K562 (cell line): ENCODE measurements around the gene ENTREP3. TPM values are rescaled to one million over a fixed set of nuclear protein-coding genes. Genes with fewer than 3 reads are reported as not detected.

Experiments
- CTCF ChIP-seq, 3 experiments: IDR thresholded peaks in 2 of 3; conservative IDR thresholded peaks in 1 of 3; 2 replicates each; pipeline ENCODE4 v1.5.1; 2011 to 2012; ENCODE audit warnings: low read length in 3 of 3, mild to moderate bottlenecking in 3 of 3, control low read depth in 2 of 3, improper control_type of control experiment in 1 of 3, inconsistent platforms in 1 of 3, low read depth in 1 of 3, mixed read lengths in 1 of 3, moderate library complexity in 1 of 3; ENCODE audit not compliant: insufficient read depth in 2 of 3
- DDX20 ChIP-seq: fragments of 450-650 bp; IDR thresholded peaks from 2 replicates; pipeline ENCODE4 v1.6.1; 2016; ENCODE audit warnings: missing genetic modification characterization, low read depth, mild to moderate bottlenecking, missing compliant biosample characterization, moderate library complexity
- KLF10 ChIP-seq: fragments of 250-450 bp; sonication (Bioruptor Pico); IDR thresholded peaks from 2 replicates; pipeline ENCODE4 v1.6.1; 2021; ENCODE audit warnings: matching md5 sums
- RFX7 ChIP-seq: fragments of 250-450 bp; sonication (Bioruptor Pico); IDR thresholded peaks from 2 replicates; pipeline ENCODE4 v1.5.1; 2021; ENCODE audit warnings: mild to moderate bottlenecking
- RNF219 ChIP-seq: fragments of 250-450 bp; sonication (Bioruptor Pico); IDR thresholded peaks from 2 replicates; pipeline ENCODE4 v1.5.0; 2022; ENCODE audit warnings: mild to moderate bottlenecking
- STAT6 ChIP-seq: sonication (generic); formaldehyde crosslinking; IDR thresholded peaks from 2 replicates; pipeline ENCODE4 v1.8.1; 2023; ENCODE audit warnings: mild to moderate bottlenecking, missing genetic modification reagents
- TCF15 ChIP-seq: fragments of 250-450 bp; sonication (Bioruptor Pico); IDR thresholded peaks from 2 replicates; pipeline ENCODE4 v1.8.0; 2022; ENCODE audit warnings: moderate library complexity, mild to moderate bottlenecking, inconsistent platforms
- TRIM24 ChIP-seq, 2 experiments: fragments of 450-650 bp; IDR thresholded peaks; 2 replicates each; pipeline ENCODE4 v1.6.1; 2016
- ZBTB26 ChIP-seq: fragments of 450-650 bp; formaldehyde crosslinking; IDR thresholded peaks from 2 replicates; pipeline ENCODE4 v1.4.0; 2022; ENCODE audit warnings: missing genetic modification characterization
- ZHX1 ChIP-seq: fragments of 150-350 bp; conservative IDR thresholded peaks from 2 replicates; pipeline ENCODE4 v1.6.1; 2014; ENCODE audit warnings: low read length
- ZNF133 ChIP-seq: fragments of 250-450 bp; sonication (Bioruptor Pico); IDR thresholded peaks from 2 replicates; pipeline ENCODE4 v1.4.0; 2020; ENCODE audit warnings: mild to moderate bottlenecking
- ZNF316 ChIP-seq: fragments of 450-650 bp; IDR thresholded peaks from 2 replicates; pipeline ENCODE4 v1.6.1; 2016
- ZNF347 ChIP-seq: fragments of 450-650 bp; formaldehyde crosslinking; IDR thresholded peaks from 2 replicates; pipeline ENCODE4 v1.4.0; 2020; ENCODE audit warnings: low read depth, mild to moderate bottlenecking, moderate library complexity
- ZNF384 ChIP-seq: IDR thresholded peaks from 2 replicates; pipeline ENCODE4 v1.6.1; 2012; ENCODE audit warnings: low read depth, low read length, improper control_type of control experiment
- ZNF511 ChIP-seq: sonication (generic); formaldehyde crosslinking; IDR thresholded peaks from 2 replicates; pipeline ENCODE4 v1.8.0; 2022; ENCODE audit warnings: mild to moderate bottlenecking, missing genetic modification reagents
- ZSCAN32 ChIP-seq: fragments of 450-650 bp; formaldehyde crosslinking; IDR thresholded peaks from 2 replicates; pipeline ENCODE4 v1.4.0; 2020; ENCODE audit warnings: mild to moderate bottlenecking, moderate library complexity
- polyA plus RNA-seq, 8 experiments: library from polyadenylated mRNA; depleted of rRNA in 4 of 8; stranded (reverse) in 5 of 8; unstranded in 3 of 8; fragments of >200 nt; fragmentation: Nextera tagmentation in 2 of 8; fragmentation: Illumina TruSeq in 1 of 8; extraction: Ambion mirVana in 2 of 8; extraction: Trizol in 1 of 8; gene quantifications; 2 replicates each; pipeline versions ENCODE4 v1.2.1 to v1.2.3, GENCODE V29; 2011 to 2014; ENCODE audit warnings: inconsistent platforms in 1 of 8, missing spikeins in 1 of 8
- total RNA-seq, 7 experiments: library from RNA; depleted of rRNA in 6 of 7; stranded (reverse); fragments of >200 nt in 6 of 7; fragmentation: Illumina TruSeq in 2 of 7; extraction: Trizol in 2 of 7; gene quantifications; 2 replicates each; pipeline versions ENCODE4 v1.2.1 to v1.2.3, GENCODE V29; 2011 to 2021; ENCODE audit warnings: low replicate concordance in 1 of 7

ENTREP3 gene
- total and polyA plus RNA-seq, 9 of the 15 experiments (the other 6 are each of a cell fraction or from before 2014, with no cell fraction given), result 1.9 to 41.8 (median 5.9) TPM

- TF ChIP-seq STAT6 (CRISPR knock-in tag) (no peak), ZNF347 (no peak), TCF15 (CRISPR knock-in tag) (no peak), ZNF384 (no peak), ZNF316 (no peak), DDX20 (tag) (no peak), ZNF511 (CRISPR knock-in tag) (no peak), ZSCAN32 (CRISPR knock-in tag) (no peak), ZBTB26 (CRISPR knock-in tag) (no peak), RNF219 (no peak), CTCF (IDR thresholded peaks at IDR 0.05 in 2 of 3, conservative IDR thresholded peaks at IDR 0.05 in 1 of 3; ENCODE audit: insufficient read depth in 2 of 3, low read depth in 1 of 3, low read length in 3 of 3) (peak in 2 of 3 experiments; percentile 34 to 47; a peak in 3 of 6 replicates), ZNF133 (no peak), ZHX1 (no peak), TRIM24 (IDR thresholded peaks at IDR 0.05) (no peak), RFX7 (no peak), KLF10 (no peak)
Measured at GRCh38 chr1:155255243-155256007, at the start of gene ENTREP3 (continued).
